Inferior parietal cortex (tissue), 1 donor: ENCODE data around the gene NLN.
"Not testable (repeated sequence)": the region's sequence is repeated elsewhere in the genome, so short reads cannot be mapped to it uniquely, and the experiment has no call there.

ENCODE experiments used
- DNase-seq: peaks from one replicate; pipeline ENCODE4 v3.0.0-alpha.2; 2016; ENCODE audit errors: extremely low spot score

NLN gene

GRCh38 chr5:65871776-65872175 is 149.8 kb downstream of the NLN start:
- DNase-seq: not testable (repeated sequence)

- DNase-seq: no peak
Measured at GRCh38 chr5:65873181-65873750, 151.3 kb downstream of the NLN start.

- no peak for DNase-seq
Measured at GRCh38 chr5:65874241-65874640, 152.2 kb downstream of the NLN start.

GRCh38 chr5:65876496-65876895 is 154.5 kb downstream of the NLN start:
- no peak for DNase-seq

- no peak for DNase-seq
Measured at GRCh38 chr5:65876970-65877369, 155.0 kb downstream of the NLN start.
